Progenitor cell of endocrine pancreas (in vitro differentiated cells): ENCODE data around the gene KRTAP2-3. TPM values are rescaled to one million over a fixed set of nuclear protein-coding genes. Genes with fewer than 3 reads are reported as not detected.
A peak's percentile ranks its signal among the peaks of the same experiment; 100 is the strongest.
"Not testable (repeated sequence)": the region's sequence is repeated elsewhere in the genome, so short reads cannot be mapped to it uniquely, and the experiment has no call there.

Experiments
- DNase-seq: peaks from one replicate; pipeline ENCODE4 v3.0.0; 2021; ENCODE audit warnings: low spot score; ENCODE audit not compliant: unreplicated experiment
- H3K27ac Mint-ChIP-seq: 2 replicates; pipeline ENCODE4 v1.8.0; 2021; ENCODE audit warnings: mild to moderate bottlenecking, moderate library complexity, mixed read lengths
- H3K27me3 Mint-ChIP-seq: 2 replicates; pipeline ENCODE4 v1.8.0; 2021; ENCODE audit warnings: mixed read lengths
- H3K36me3 Mint-ChIP-seq: 2 replicates; pipeline ENCODE4 v1.8.0; 2022; ENCODE audit warnings: mixed read lengths; ENCODE audit not compliant: insufficient read depth
- H3K4me1 Mint-ChIP-seq: 2 replicates; pipeline ENCODE4 v1.8.0; 2021; ENCODE audit warnings: low read depth, mixed read lengths
- H3K4me3 Mint-ChIP-seq: 2 replicates; pipeline ENCODE4 v1.8.0; 2021; ENCODE audit warnings: low read depth, mild to moderate bottlenecking, moderate library complexity, mixed read lengths
- H3K9me3 Mint-ChIP-seq: 2 replicates; pipeline ENCODE4 v1.8.0; 2021; ENCODE audit warnings: low read depth, mixed read lengths
- long read RNA-seq: library from polyadenylated mRNA; unstranded; transcript quantifications from one replicate; pipeline ENCODE4 v2.0.0, GENCODE V29; 2020
- total RNA-seq: library from RNA; stranded (reverse); gene quantifications from 2 replicates; pipeline ENCODE4 v1.2.1, GENCODE V29; 2021
- TF ChIP-seq, protein P1 (sequence below): fragments of 200-600 bp; sonication (generic); IDR thresholded peaks from one replicate; pipeline ENCODE4 v1.5.0; 2021; ENCODE audit warnings: antibody characterized with exemption, mild to moderate bottlenecking; ENCODE audit not compliant: unreplicated experiment

The KRTAP2-3 gene, protein sequence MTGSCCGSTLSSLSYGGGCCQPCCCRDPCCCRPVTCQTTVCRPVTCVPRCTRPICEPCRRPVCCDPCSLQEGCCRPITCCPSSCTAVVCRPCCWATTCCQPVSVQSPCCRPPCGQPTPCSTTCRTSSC
- not detected in 2 replicates for total RNA-seq
- long read RNA-seq = 0 reads

GRCh38 chr17:41060052-41060604, at the start of gene KRTAP2-3:
KRTAP2-3 (minus strand) TSS chr17:41060114; CDS start chr17:41060050, 64 bp downstream.
- H3K4me1 Mint-ChIP-seq = peaks cover 10% of the 10 kb centered on the region
- TF ChIP-seq, protein P1, sequence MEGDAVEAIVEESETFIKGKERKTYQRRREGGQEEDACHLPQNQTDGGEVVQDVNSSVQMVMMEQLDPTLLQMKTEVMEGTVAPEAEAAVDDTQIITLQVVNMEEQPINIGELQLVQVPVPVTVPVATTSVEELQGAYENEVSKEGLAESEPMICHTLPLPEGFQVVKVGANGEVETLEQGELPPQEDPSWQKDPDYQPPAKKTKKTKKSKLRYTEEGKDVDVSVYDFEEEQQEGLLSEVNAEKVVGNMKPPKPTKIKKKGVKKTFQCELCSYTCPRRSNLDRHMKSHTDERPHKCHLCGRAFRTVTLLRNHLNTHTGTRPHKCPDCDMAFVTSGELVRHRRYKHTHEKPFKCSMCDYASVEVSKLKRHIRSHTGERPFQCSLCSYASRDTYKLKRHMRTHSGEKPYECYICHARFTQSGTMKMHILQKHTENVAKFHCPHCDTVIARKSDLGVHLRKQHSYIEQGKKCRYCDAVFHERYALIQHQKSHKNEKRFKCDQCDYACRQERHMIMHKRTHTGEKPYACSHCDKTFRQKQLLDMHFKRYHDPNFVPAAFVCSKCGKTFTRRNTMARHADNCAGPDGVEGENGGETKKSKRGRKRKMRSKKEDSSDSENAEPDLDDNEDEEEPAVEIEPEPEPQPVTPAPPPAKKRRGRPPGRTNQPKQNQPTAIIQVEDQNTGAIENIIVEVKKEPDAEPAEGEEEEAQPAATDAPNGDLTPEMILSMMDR = no peak

DNA sequence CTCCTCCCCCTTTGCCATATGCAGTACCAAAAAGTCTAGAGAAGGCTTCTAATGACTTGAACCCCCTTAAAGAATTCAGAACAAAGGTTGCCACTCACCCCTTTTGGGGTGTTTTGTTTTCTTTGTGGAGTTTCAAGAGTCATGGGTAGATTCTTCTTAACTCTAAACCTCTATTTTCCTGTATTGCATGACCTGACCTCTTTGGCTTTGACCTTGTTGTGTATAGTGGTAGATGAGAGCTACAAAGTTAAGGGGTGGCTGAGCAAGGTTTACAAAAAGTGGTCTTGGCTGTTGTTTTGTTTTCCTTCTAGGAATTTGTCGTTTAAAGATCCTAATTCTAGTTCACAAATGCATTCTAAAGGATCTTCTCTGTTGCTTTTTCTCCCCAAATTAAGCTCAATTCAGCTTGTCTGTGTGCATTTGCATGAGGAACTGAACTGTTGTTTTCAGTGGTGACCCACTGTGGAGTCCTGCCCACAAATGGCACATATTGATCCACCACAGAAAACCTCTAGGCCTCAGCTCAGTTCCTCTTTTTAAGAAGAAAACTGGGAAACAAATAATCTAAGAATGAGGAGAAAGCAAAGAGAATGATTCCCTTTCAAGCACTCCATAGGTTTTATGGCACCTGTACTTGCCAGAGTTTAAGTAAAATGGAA, 48.9 kb upstream of the KRTAP2-3 start:
- H3K27ac Mint-ChIP-seq, H3K4me1 Mint-ChIP-seq, DNase-seq, H3K4me3 Mint-ChIP-seq, H3K27me3 Mint-ChIP-seq, H3K36me3 Mint-ChIP-seq: not testable (repeated sequence)
- peaks cover 12% of the 10 kb centered on the region for H3K9me3 Mint-ChIP-seq

More at GRCh38 chr17:41060052-41060604, at the start of gene KRTAP2-3:
- Mint-ChIP-seq H3K27ac (peak within 1 kb of the TSS; percentile 87), H3K36me3 (no peaks in the 10 kb centered on the region), H3K27me3 (no peaks in the 10 kb centered on the region), H3K9me3 (peaks cover 6% of the 10 kb centered on the region), H3K4me3 (no peak within 1 kb of the TSS)
- DNase-seq = no peak

DNA sequence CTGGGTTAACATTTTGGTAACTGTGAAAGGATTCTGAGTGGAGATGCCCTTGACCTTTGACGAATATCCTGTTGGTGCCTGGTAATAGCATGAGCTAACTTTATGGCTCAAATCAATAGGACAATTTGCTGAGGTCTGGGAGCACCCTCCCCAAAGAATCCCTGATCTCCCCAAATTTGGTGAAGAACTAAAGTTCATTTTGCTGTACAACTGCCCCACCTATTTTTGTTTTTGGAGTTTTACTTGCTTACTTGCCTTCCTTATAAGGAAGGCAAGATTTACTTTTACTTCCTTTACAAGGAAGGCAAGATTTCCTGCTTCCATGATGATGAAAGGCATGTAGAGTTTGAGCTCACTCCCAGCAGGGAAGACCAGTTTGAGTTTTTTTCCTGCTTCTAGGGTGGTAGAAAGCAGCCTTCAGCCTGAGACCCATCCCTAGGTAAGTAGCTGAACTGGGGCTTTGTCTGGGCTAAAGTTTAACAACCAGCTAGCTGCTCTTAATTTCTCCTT, 48.1 kb upstream of the KRTAP2-3 start:
- no peak overlapping the region for H3K27ac Mint-ChIP-seq
- TF ChIP-seq, protein P1 = no peak

DNA sequence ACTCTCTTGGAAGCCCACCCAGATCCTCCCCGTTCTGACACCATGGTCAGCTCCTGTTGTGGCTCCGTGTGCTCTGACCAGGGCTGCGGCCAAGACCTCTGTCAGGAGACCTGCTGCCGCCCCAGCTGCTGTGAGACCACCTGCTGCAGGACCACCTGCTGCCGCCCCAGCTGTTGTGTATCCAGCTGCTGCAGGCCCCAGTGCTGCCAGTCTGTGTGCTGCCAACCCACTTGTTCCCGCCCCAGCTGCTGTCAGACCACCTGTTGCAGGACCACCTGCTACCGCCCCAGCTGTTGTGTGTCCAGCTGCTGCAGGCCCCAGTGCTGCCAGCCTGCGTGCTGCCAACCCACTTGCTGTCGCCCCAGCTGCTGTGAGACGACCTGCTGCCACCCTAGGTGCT, 45.4 kb upstream of the KRTAP2-3 start, which contains the start of gene KRTAP4-9:
TSS of gene KRTAP4-9 (plus strand) at position 43 of the 400 bp plus-strand sequence. CDS start at position 43, 0 bp downstream.
- H3K4me1 Mint-ChIP-seq, DNase-seq, H3K9me3 Mint-ChIP-seq, H3K4me3 Mint-ChIP-seq, H3K27ac Mint-ChIP-seq, H3K27me3 Mint-ChIP-seq, H3K36me3 Mint-ChIP-seq: not testable (repeated sequence)

More for the DNA sequence above, 48.1 kb upstream of the KRTAP2-3 start:
- H3K36me3 Mint-ChIP-seq = no peaks in the 10 kb centered on the region
- H3K9me3 Mint-ChIP-seq = peaks cover 12% of the 10 kb centered on the region
- DNase-seq = no peak
- no peak overlapping the region for H3K4me3 Mint-ChIP-seq
- peaks cover 5% of the 10 kb centered on the region for H3K27me3 Mint-ChIP-seq
- peaks cover 6% of the 10 kb centered on the region for H3K4me1 Mint-ChIP-seq

- not testable (repeated sequence) for H3K27me3 Mint-ChIP-seq, H3K4me3 Mint-ChIP-seq, H3K9me3 Mint-ChIP-seq, DNase-seq, H3K4me1 Mint-ChIP-seq, H3K36me3 Mint-ChIP-seq, H3K27ac Mint-ChIP-seq
These were observed 44.6 kb upstream of the KRTAP2-3 start for GRCh38 chr17:41104386-41105038.

DNA sequence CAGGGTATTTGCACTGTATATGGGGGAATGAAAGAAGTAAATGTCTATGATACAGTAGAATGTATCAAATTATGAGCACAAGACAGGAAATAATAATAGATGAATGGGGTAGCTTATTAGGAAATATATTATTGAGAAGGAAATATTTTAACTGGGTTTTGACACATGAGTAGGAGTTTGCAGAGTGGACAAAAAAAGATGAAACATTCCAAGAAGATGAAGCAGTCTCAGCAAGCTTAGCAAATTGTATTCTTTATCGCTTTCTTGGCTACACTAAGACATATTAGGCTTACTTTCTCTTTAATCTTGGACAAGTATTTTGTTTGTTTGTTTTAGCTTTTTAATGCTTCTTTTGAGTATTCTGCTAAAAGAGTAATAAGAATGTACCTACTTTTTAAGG, 44.0 kb upstream of the KRTAP2-3 start:
- TF ChIP-seq, protein P1 = no peak
- Mint-ChIP-seq H3K27ac (no peak overlapping the region), H3K9me3 (peaks cover 4% of the 10 kb centered on the region), H3K36me3 (no peaks in the 10 kb centered on the region), H3K4me3 (no peak overlapping the region), H3K27me3 (peaks cover 8% of the 10 kb centered on the region), H3K4me1 (peaks cover 6% of the 10 kb centered on the region)
- DNase-seq = no peak
